GM21360 (cell line): ENCODE data around the gene RCSD1.
"Not testable (repeated sequence)": the region's sequence is repeated elsewhere in the genome, so short reads cannot be mapped to it uniquely, and the experiment has no call there.

Experiments
- ATAC-seq: cut with Tn5 transposase; IDR thresholded peaks from one replicate; pipeline ENCODE4 v1.9.1; 2021; ENCODE audit warnings: mild to moderate bottlenecking, moderate library complexity; ENCODE audit not compliant: unreplicated experiment

Gene RCSD1

GRCh38 chr1:167629681-167630567 lies at the start of gene RCSD1:
Gene RCSD1, plus strand, starts transcription at chr1:167630232. Its CDS starts 192 bp downstream, at chr1:167630424.
- ATAC-seq: no peak

- ATAC-seq: no peak
These were observed 48.0 kb upstream of the RCSD1 start for GRCh38 chr1:167582064-167582463.

- no peak for ATAC-seq
These were observed 47.3 kb upstream of the RCSD1 start for GRCh38 chr1:167582722-167583121.

GRCh38 chr1:167584581-167584980 lies 45.5 kb upstream of the RCSD1 start:
- ATAC-seq: no peak

- ATAC-seq: no peak
These were observed 42.7 kb upstream of the RCSD1 start for GRCh38 chr1:167587342-167587741.

- ATAC-seq: no peak
These were observed 42.2 kb upstream of the RCSD1 start for GRCh38 chr1:167587872-167588271.

- ATAC-seq: no peak
These were observed 41.7 kb upstream of the RCSD1 start for GRCh38 chr1:167588361-167588760.

- no peak for ATAC-seq
These were observed 37.6 kb upstream of the RCSD1 start for GRCh38 chr1:167592475-167592874.

GRCh38 chr1:167593860-167594259 lies 36.2 kb upstream of the RCSD1 start:
- ATAC-seq: no peak

GRCh38 chr1:167594822-167595221 lies 35.2 kb upstream of the RCSD1 start:
- no peak for ATAC-seq

- ATAC-seq: peak; percentile 69
These were observed 30.0 kb upstream of the RCSD1 start for GRCh38 chr1:167599957-167600581.

GRCh38 chr1:167601442-167602383 lies 28.3 kb upstream of the RCSD1 start:
- ATAC-seq: no peak

- ATAC-seq: no peak
These were observed 27.2 kb upstream of the RCSD1 start for GRCh38 chr1:167602840-167603239.

- no peak for ATAC-seq
These were observed 24.5 kb upstream of the RCSD1 start for GRCh38 chr1:167605576-167605975.

- ATAC-seq: no peak
These were observed 18.0 kb upstream of the RCSD1 start for GRCh38 chr1:167611983-167612382.

- ATAC-seq: no peak
These were observed 17.2 kb upstream of the RCSD1 start for GRCh38 chr1:167612587-167613385.

- ATAC-seq: not testable (repeated sequence)
These were observed 16.0 kb upstream of the RCSD1 start for GRCh38 chr1:167613984-167614383.

- ATAC-seq: no peak
These were observed 15.2 kb upstream of the RCSD1 start for GRCh38 chr1:167614851-167615250.

GRCh38 chr1:167616521-167616920 lies 13.5 kb upstream of the RCSD1 start:
- no peak for ATAC-seq
